H1 (cell line): ENCODE results near the gene BTN1A1. TPM values are rescaled to one million over a fixed set of nuclear protein-coding genes. Genes with fewer than 3 reads are reported as not detected.

Experiments
- ATF3 ChIP-seq: IDR thresholded peaks from 2 replicates; pipeline ENCODE4 v1.6.1; 2011; ENCODE audit warnings: low read depth, mild to moderate bottlenecking, low read length; ENCODE audit not compliant: insufficient read depth
- NANOG ChIP-seq: IDR thresholded peaks from 2 replicates; pipeline ENCODE4 v1.6.1; 2011; ENCODE audit warnings: low read length, low read depth, mild to moderate bottlenecking, inconsistent platforms; ENCODE audit not compliant: insufficient read depth, poor library complexity, severe bottlenecking
- SP2 ChIP-seq: IDR thresholded peaks from 2 replicates; pipeline ENCODE4 v1.6.1; 2012; ENCODE audit warnings: mild to moderate bottlenecking, low read length, inconsistent platforms
- polyA plus RNA-seq, 7 experiments: library from polyadenylated mRNA; depleted of rRNA in 3 of 7; stranded (reverse) in 5 of 7; unstranded in 2 of 7; fragments of >200 nt in 5 of 7; fragments of 200-250 nt in 2 of 7; gene quantifications; 1 replicate in 5 of 7; 2 replicates in 1 of 7; 4 replicates in 1 of 7; pipeline versions ENCODE4 v1.2.1 to v1.2.3, GENCODE V29; 2011 to 2013; ENCODE audit warnings: missing spikeins in 2 of 7, mixed read lengths in 2 of 7
- total RNA-seq: library from RNA; stranded (reverse); fragmentation: NEBNext Ultra II Directional; extraction: Animal tissue kit (Norgen Biotek cat#: 25700); gene quantifications from 2 replicates; pipeline ENCODE4 v1.2.1, GENCODE V29; 2021

The BTN1A1 gene
- total and polyA plus RNA-seq, 2 of the 8 experiments (the other 6 are each of a cell fraction or from before 2014, with no cell fraction given), result 0.28 to 0.35 TPM

DNA sequence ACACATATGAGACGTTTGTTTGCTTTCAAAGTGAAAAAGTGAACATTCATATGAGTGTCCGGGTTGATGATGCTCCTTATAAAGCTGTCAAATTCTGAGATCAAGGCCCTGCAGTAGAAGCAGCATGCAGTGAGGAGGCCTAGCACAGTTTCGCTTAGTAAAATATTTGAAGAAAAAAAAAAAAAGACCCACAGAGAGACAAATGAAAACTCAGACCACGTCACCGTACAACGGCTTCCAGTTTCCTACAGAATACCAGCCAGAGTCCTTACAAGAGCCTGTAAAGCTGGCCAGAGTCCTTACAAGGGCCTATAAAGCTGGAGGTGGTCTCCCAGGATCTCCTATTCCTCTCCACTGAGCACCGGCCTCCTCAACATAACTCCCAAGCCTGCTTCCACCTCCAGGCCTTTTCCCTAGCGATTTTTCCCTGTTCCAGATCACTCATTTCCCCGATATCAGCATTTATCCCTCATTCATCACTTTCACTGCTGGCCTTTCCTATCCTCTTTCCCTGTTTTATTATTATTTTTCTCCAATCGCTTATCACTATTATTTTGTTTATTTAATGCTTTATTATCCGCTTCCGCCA, 36.6 kb downstream of the BTN1A1 start (continued):
- no peak for TF ChIP-seq NANOG
- TF ChIP-seq ATF3, result no peak
- no peak for TF ChIP-seq SP2
